K562 (cell line): ENCODE results near the gene AIDA. TPM values are rescaled to one million over a fixed set of nuclear protein-coding genes. Genes with fewer than 3 reads are reported as not detected.

Source experiments
- BDP1 ChIP-seq: IDR thresholded peaks from 3 replicates; pipeline ENCODE4 v1.6.1; 2011; ENCODE audit not compliant: insufficient read length, insufficient read depth
- CBX1 ChIP-seq: sonication (generic); IDR thresholded peaks from 2 replicates; pipeline ENCODE4 v1.6.1; 2016; ENCODE audit warnings: antibody characterized with exemption, low read depth, mild to moderate bottlenecking
- CTBP1 ChIP-seq: fragments of 450-650 bp; IDR thresholded peaks from 2 replicates; pipeline ENCODE4 v1.6.1; 2016; ENCODE audit warnings: borderline replicate concordance
- DIDO1 ChIP-seq: fragments of 450-650 bp; IDR thresholded peaks from 2 replicates; pipeline ENCODE4 v1.6.1; 2016; ENCODE audit warnings: low read depth, missing biosample characterization, missing genetic modification characterization
- EP300 ChIP-seq: IDR thresholded peaks from 2 replicates; pipeline ENCODE4 v1.6.1; 2012; ENCODE audit warnings: low read length, improper control_type of control experiment
- EP400 ChIP-seq: fragments of 450-650 bp; IDR thresholded peaks from 2 replicates; pipeline ENCODE4 v1.6.1; 2017; ENCODE audit warnings: antibody characterized with exemption, mild to moderate bottlenecking, moderate library complexity
- ESRRA ChIP-seq: fragments of 450-650 bp; IDR thresholded peaks from 2 replicates; pipeline ENCODE4 v1.6.1; 2014; ENCODE audit warnings: low read depth, mild to moderate bottlenecking, moderate library complexity, borderline replicate concordance
- ETV6 ChIP-seq, 3 experiments: fragments of 150-350 bp in 1 of 3; sonication (generic) in 1 of 3; formaldehyde crosslinking in 1 of 3; IDR thresholded peaks; 2 replicates each; pipeline versions ENCODE4 v1.6.1 to v1.8.0; 2014 to 2022; ENCODE audit warnings: borderline replicate concordance in 2 of 3, low read depth in 2 of 3, antibody characterized with exemption in 1 of 3, low read length in 1 of 3, mild to moderate bottlenecking in 1 of 3, missing genetic modification reagents in 1 of 3
- GATAD2B ChIP-seq: fragments of 450-650 bp; IDR thresholded peaks from 2 replicates; pipeline ENCODE4 v1.6.1; 2017; ENCODE audit warnings: mild to moderate bottlenecking, borderline replicate concordance
- HIVEP1 ChIP-seq: fragments of 250-450 bp; sonication (Bioruptor Pico); IDR thresholded peaks from 2 replicates; pipeline ENCODE4 v1.4.0; 2020; ENCODE audit warnings: mild to moderate bottlenecking
- MED1 ChIP-seq: sonication (generic); formaldehyde crosslinking; IDR thresholded peaks from 2 replicates; pipeline ENCODE4 v1.8.1; 2023; ENCODE audit warnings: missing genetic modification reagents, borderline replicate concordance
- MYBL2 ChIP-seq, 2 experiments: fragments of 450-650 bp in 1 of 2; sonication (generic) in 1 of 2; formaldehyde crosslinking in 1 of 2; IDR thresholded peaks; 2 replicates each; pipeline versions ENCODE4 v1.6.1 to v1.8.1; 2017 to 2022; ENCODE audit warnings: borderline replicate concordance in 1 of 2, inconsistent platforms in 1 of 2, low read depth in 1 of 2, mild to moderate bottlenecking in 1 of 2, missing genetic modification reagents in 1 of 2, moderate library complexity in 1 of 2
- POLR2AphosphoS2 ChIP-seq: IDR thresholded peaks from 2 replicates; pipeline ENCODE4 v1.6.1; 2012; ENCODE audit warnings: low read length, improper control_type of control experiment
- POU5F1 ChIP-seq: fragments of 150-350 bp; IDR thresholded peaks from 2 replicates; pipeline ENCODE4 v1.6.1; 2014; ENCODE audit warnings: borderline replicate concordance, low read length, low read depth, mild to moderate bottlenecking; ENCODE audit not compliant: partially characterized antibody
- SMAD1 ChIP-seq: fragments of 150-350 bp; IDR thresholded peaks from 2 replicates; pipeline ENCODE4 v1.6.1; 2014; ENCODE audit warnings: low read length, low read depth; ENCODE audit not compliant: partially characterized antibody
- SMARCB1 ChIP-seq: IDR thresholded peaks from 2 replicates; pipeline ENCODE4 v1.6.1; 2011; ENCODE audit warnings: improper control_type of control experiment, low read depth; ENCODE audit not compliant: insufficient read length
- ZKSCAN8 ChIP-seq: fragments of 200-800 bp; sonication (Bioruptor generic); IDR thresholded peaks from 2 replicates; pipeline ENCODE4 v1.6.1; 2016; ENCODE audit warnings: missing genetic modification characterization, missing compliant biosample characterization
- ZNF41 ChIP-seq: fragments of 250-450 bp; sonication (Bioruptor Pico); conservative IDR thresholded peaks from 2 replicates; pipeline ENCODE4 v1.4.0; 2020; ENCODE audit warnings: mild to moderate bottlenecking
- polyA plus RNA-seq, 8 experiments: library from polyadenylated mRNA; depleted of rRNA in 4 of 8; stranded (reverse) in 5 of 8; unstranded in 3 of 8; fragments of >200 nt; fragmentation: Nextera tagmentation in 2 of 8; fragmentation: Illumina TruSeq in 1 of 8; extraction: Ambion mirVana in 2 of 8; extraction: Trizol in 1 of 8; gene quantifications; 2 replicates each; pipeline versions ENCODE4 v1.2.1 to v1.2.3, GENCODE V29; 2011 to 2014; ENCODE audit warnings: inconsistent platforms in 1 of 8, missing spikeins in 1 of 8
- total RNA-seq, 7 experiments: library from RNA; depleted of rRNA in 6 of 7; stranded (reverse); fragments of >200 nt in 6 of 7; fragmentation: Illumina TruSeq in 2 of 7; extraction: Trizol in 2 of 7; gene quantifications; 2 replicates each; pipeline versions ENCODE4 v1.2.1 to v1.2.3, GENCODE V29; 2011 to 2021; ENCODE audit warnings: low replicate concordance in 1 of 7
- TF ChIP-seq, protein P1 (sequence below): sonication (generic); formaldehyde crosslinking; IDR thresholded peaks from 2 replicates; pipeline ENCODE4 v1.8.0; 2022; ENCODE audit warnings: mild to moderate bottlenecking, low read depth, missing genetic modification reagents
- TF ChIP-seq, protein P2 (sequence below): fragments of 450-650 bp; IDR thresholded peaks from 2 replicates; pipeline ENCODE4 v1.6.1; 2018; ENCODE audit warnings: mild to moderate bottlenecking, low read depth; ENCODE audit not compliant: partially characterized antibody
- TF ChIP-seq, protein P3 (sequence below): fragments of 250-450 bp; sonication (Bioruptor Pico); IDR thresholded peaks from 2 replicates; pipeline ENCODE4 v1.4.0; 2020; ENCODE audit warnings: borderline replicate concordance

The AIDA gene
- total and polyA plus RNA-seq, 9 of the 15 experiments (the other 6 are each of a cell fraction or from before 2014, with no cell fraction given), result 18.2 to 77.9 (median 24.9) TPM

DNA sequence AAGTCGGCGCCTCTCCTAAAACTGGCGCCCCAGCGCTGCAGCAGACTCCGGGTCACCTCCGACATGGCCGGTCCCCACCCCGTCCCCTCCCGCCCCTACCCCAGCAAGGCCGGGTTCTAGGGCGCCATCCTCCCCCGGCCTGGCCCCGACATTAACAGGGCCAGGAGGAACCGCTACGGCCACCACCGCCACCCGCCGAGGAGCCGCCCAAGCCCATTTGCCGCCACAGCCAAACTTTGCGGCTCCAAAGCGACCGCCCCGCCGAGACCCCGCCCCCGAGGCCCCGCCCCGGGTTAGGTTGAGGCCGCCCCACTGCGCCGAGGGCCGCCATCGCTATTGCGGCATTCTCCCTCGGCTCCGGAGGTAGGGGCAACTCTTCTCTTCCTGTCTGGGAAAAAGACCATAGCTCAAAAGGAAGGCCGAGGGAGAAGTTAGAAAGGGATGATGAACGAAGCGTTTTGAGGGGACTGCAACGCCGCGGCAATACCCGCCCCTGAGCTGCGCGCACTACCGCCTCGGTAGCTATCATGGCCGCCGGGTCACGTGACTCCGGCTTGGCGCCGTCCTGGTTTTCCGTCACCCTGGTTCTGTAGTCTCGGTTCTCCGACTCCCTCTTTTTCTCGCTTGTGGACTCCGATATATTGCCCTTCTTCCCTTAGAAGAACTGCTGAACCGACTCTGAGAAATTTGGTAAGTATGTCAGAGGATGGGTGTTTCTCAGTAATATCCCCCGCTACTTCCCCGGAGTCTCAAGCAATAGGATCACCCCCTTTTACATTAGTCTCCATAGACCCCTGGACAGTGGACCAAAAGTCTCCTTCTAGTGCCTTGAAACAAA, at the start of gene AIDA, which contains the start of gene BROX (continued):
- TF ChIP-seq GATAD2B (no peak), ZKSCAN8 (CRISPR knock-in tag) (no peak; the same call in none of the 2 replicates), POLR2AphosphoS2 (no peak), HIVEP1 (CRISPR knock-in tag) (peak; percentile 63; the same call in 1 of the 2 replicates), BDP1 (no peak), EP300 (no peak), DIDO1 (tag) (peak; percentile 97), CBX1 (no peak), ZNF41 (CRISPR knock-in tag) (peak; percentile 69; the same call in 1 of the 2 replicates), SMAD1 (no peak), EP400 (peak; percentile 91), MED1 (CRISPR knock-in tag) (no peak), POU5F1 (no peak), ESRRA (no peak), ETV6 (IDR thresholded peaks at IDR 0.05; ENCODE audit: borderline replicate concordance in 1 of 2, low read depth in 2 of 2, low read length in 1 of 2) (no peak), ETV6 (CRISPR knock-in tag; IDR thresholded peaks at IDR 0.05; ENCODE audit: borderline replicate concordance) (no peak), MYBL2 (IDR thresholded peaks at IDR 0.05; ENCODE audit: low read depth) (peak; percentile 66; the same call in 1 of the 2 replicates), MYBL2 (CRISPR knock-in tag; IDR thresholded peaks at IDR 0.05; ENCODE audit: borderline replicate concordance) (no peak), CTBP1 (no peak; the same call in 1 of the 2 replicates), SMARCB1 (no peak)
- TF ChIP-seq, protein P1, sequence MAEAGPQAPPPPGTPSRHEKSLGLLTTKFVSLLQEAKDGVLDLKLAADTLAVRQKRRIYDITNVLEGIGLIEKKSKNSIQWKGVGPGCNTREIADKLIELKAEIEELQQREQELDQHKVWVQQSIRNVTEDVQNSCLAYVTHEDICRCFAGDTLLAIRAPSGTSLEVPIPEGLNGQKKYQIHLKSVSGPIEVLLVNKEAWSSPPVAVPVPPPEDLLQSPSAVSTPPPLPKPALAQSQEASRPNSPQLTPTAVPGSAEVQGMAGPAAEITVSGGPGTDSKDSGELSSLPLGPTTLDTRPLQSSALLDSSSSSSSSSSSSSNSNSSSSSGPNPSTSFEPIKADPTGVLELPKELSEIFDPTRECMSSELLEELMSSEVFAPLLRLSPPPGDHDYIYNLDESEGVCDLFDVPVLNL (CRISPR knock-in tag), result no peak; the same call in 1 of the 2 replicates
- TF ChIP-seq, protein P2, sequence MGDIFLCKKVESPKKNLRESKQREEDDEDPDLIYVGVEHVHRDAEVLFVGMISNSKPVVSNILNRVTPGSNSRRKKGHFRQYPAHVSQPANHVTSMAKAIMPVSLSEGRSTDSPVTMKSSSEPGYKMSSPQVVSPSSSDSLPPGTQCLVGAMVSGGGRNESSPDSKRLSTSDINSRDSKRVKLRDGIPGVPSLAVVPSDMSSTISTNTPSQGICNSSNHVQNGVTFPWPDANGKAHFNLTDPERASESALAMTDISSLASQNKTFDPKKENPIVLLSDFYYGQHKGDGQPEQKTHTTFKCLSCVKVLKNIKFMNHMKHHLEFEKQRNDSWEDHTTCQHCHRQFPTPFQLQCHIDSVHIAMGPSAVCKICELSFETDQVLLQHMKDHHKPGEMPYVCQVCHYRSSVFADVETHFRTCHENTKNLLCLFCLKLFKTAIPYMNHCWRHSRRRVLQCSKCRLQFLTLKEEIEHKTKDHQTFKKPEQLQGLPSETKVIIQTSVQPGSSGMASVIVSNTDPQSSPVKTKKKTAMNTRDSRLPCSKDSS, result no peak
- TF ChIP-seq, protein P3, sequence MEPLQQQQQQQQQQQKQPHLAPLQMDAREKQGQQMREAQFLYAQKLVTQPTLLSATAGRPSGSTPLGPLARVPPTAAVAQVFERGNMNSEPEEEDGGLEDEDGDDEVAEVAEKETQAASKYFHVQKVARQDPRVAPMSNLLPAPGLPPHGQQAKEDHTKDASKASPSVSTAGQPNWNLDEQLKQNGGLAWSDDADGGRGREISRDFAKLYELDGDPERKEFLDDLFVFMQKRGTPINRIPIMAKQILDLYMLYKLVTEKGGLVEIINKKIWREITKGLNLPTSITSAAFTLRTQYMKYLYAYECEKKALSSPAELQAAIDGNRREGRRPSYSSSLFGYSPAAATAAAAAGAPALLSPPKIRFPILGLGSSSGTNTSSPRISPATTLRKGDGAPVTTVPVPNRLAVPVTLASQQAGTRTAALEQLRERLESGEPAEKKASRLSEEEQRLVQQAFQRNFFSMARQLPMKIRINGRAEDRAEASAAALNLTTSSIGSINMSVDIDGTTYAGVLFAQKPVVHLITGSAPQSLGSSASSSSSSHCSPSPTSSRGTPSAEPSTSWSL, result 0 out of 2 replicates have a peak, but pooled peaks have one; percentile 17
